ENCODE measurements around the gene LIME1.

DNA sequence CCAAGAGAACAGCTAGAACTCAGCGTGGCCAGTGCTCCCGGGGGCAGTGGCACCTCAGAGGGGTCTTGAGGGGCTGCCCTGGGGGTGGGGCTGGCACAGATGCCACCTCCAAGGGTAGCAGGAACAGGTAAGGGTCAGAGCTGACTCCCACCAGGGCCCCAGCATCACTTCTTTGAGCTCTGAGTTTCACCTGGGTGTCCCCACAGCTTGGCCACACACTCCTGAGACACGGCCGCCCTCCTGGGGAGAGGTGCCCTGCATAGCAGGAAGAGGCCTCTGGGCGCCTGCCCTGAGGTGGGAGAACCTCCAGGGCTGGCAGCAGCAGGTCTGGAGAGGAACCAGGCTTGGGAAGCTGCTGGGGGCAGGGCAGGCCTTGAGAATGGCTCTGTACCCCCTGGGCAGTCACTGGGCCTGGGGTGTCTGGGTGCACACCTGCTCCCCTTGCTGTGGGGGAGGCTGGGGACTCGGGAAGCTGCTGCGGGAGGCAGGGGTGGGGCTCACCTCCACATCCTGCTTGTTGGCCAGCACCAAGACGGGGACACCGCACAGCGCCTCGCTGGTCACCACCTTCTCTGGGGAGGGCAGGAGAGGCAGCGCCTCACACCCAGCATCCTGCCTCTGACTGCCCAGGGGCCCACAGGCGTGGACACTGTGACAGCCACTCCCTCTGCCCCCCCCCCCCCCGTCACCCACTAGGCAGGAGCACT, 35.0 kb upstream of the LIME1 start:
- TF ChIP-seq, protein P1, sequence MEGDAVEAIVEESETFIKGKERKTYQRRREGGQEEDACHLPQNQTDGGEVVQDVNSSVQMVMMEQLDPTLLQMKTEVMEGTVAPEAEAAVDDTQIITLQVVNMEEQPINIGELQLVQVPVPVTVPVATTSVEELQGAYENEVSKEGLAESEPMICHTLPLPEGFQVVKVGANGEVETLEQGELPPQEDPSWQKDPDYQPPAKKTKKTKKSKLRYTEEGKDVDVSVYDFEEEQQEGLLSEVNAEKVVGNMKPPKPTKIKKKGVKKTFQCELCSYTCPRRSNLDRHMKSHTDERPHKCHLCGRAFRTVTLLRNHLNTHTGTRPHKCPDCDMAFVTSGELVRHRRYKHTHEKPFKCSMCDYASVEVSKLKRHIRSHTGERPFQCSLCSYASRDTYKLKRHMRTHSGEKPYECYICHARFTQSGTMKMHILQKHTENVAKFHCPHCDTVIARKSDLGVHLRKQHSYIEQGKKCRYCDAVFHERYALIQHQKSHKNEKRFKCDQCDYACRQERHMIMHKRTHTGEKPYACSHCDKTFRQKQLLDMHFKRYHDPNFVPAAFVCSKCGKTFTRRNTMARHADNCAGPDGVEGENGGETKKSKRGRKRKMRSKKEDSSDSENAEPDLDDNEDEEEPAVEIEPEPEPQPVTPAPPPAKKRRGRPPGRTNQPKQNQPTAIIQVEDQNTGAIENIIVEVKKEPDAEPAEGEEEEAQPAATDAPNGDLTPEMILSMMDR (IDR thresholded peaks at IDR 0.05): no peak
- TF ChIP-seq POLR2A (IDR thresholded peaks at IDR 0.05) (no peak), POLR2AphosphoS5 (IDR thresholded peaks at IDR 0.05) (no peak), EP300 (IDR thresholded peaks at IDR 0.05) (no peak)

Measured in suprapubic skin (tissue), 4 donors.